Measurements from ENCODE around the gene CDC25A. TPM values are rescaled to one million over a fixed set of nuclear protein-coding genes. Genes with fewer than 3 reads are reported as not detected.
A peak's percentile ranks its signal among the peaks of the same experiment; 100 is the strongest.

Gene CDC25A
- total and polyA plus RNA-seq, 9 of the 15 experiments (the other 6 are each of a cell fraction or from before 2014, with no cell fraction given): 3.4 to 61.3 (median 51.8) TPM

DNA sequence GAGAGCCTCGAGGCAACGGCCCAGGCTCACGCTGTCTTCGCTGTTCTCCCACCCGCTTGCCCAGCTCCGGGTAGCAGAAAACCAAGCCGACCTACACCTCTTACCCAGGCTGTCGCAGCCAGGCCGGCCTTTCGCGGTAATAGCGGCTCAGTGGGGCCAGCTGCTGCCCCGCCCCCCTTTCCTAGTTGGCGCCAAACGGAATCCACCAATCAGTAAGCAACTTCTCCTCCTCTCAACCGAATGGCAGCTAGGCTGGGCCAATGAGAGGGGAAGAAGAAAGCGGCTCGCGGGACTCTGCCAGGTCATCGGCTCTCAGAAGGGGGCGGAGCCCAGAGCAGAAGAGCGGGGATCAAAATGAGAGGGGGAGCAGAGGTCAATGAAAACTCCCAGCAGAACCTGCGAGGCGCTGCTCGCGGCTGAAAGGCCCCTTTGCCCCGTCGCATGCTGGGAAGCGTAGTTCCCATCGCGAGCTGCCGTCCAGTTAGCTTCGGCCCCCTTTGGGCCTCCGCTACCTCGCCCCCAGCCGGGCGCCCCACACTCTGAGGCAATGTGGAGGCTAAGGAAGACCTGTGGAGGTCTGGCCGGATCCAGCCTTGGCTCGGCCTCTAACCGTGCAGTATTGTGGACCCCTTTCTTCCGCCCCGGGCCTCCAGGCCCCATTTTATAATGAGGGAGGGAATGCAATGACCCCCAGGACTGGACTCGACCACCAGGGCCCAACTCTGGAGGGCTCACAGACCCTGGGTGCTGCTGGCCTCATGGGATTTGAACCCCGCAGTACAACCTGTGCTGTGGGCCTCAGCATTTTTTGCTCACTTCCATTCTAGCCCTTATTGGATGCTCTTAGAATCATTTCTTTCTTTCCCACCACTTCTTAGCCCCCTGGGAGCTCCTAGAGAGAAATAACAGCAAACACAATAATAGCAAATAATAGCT is at the start of gene CDC25A (continued):
- TF ChIP-seq MGA (IDR thresholded peaks at IDR 0.05) (peak; percentile 48; the same call in 1 of the 2 replicates), ATF7 (IDR thresholded peaks at IDR 0.05) (peak; percentile 67; the same call in 1 of the 2 replicates), ZNF134 (CRISPR knock-in tag; conservative IDR thresholded peaks at IDR 0.05) (no peak), ZBTB17 (CRISPR knock-in tag; IDR thresholded peaks at IDR 0.05) (peak; percentile 39; the same call in 1 of the 2 replicates), PREB (CRISPR knock-in tag; IDR thresholded peaks at IDR 0.05) (no peak), FOSL1 (tag; conservative IDR thresholded peaks at IDR 0.05) (no peak), ZFX (CRISPR knock-in tag; IDR thresholded peaks at IDR 0.05) (peak; percentile 86), GTF2A2 (tag; IDR thresholded peaks at IDR 0.05) (no peak), ZNF395 (CRISPR knock-in tag; IDR thresholded peaks at IDR 0.05) (peak; percentile 46; the same call in 1 of the 2 replicates)
